Sigmoid colon (tissue), 7 donors: Measurements from ENCODE around the gene SLC2A1. TPM values are rescaled to one million over a fixed set of nuclear protein-coding genes. Genes with fewer than 3 reads are reported as not detected.

Experiments used
- DNase-seq: peaks from one replicate; pipeline ENCODE4 v3.0.0-alpha.2; 2019
- H3K27ac ChIP-seq, 4 donors: fragments of 200-600 bp; sonication (generic); one replicate each; pipeline ENCODE4 v1.5.1; 2016 to 2019; ENCODE audit warnings: mild to moderate bottlenecking in 1 of 4
- H3K27me3 ChIP-seq, 3 donors: fragments of 200-600 bp; sonication (generic); one replicate each; pipeline ENCODE4 v1.5.1; 2019; ENCODE audit warnings: mild to moderate bottlenecking in 1 of 3
- H3K36me3 ChIP-seq, 4 donors: fragments of 200-600 bp; sonication (generic); one replicate each; pipeline ENCODE4 v1.5.1; 2016 to 2019
- H3K4me1 ChIP-seq, 4 donors: fragments of 200-600 bp; sonication (generic); one replicate each; pipeline ENCODE4 v1.5.1; 2017 to 2019
- H3K4me3 ChIP-seq, 4 donors: fragments of 200-600 bp; sonication (generic); one replicate each; pipeline ENCODE4 v1.5.1; 2017 to 2019; ENCODE audit warnings: mild to moderate bottlenecking in 2 of 4, moderate library complexity in 1 of 4
- H3K9me3 ChIP-seq, 4 donors: fragments of 200-600 bp in 3 of 4; sonication (generic) in 3 of 4; one replicate each; pipeline versions ENCODE4 v1.5.1 to v1.6.1; 2013 to 2019
- CTCF ChIP-seq, 4 experiments: fragments of 450-650 bp in 3 of 4; fragments of 200-600 bp in 1 of 4; IDR thresholded peaks; one replicate each; pipeline ENCODE4 v1.5.1; 2016 to 2019; ENCODE audit warnings: antibody characterized with exemption in 4 of 4, mild to moderate bottlenecking in 3 of 4, moderate library complexity in 2 of 4
- EP300 ChIP-seq, 4 donors: sonication (generic); formaldehyde crosslinking; IDR thresholded peaks; one replicate each; pipeline ENCODE4 v1.6.1; 2017; ENCODE audit warnings: antibody characterized with exemption in 4 of 4
- POLR2A ChIP-seq, 2 donors: fragments of 450-650 bp; IDR thresholded peaks; one replicate each; pipeline ENCODE4 v1.6.1; 2016; ENCODE audit warnings: antibody characterized with exemption in 2 of 2, mild to moderate bottlenecking in 2 of 2, moderate library complexity in 2 of 2
- POLR2AphosphoS5 ChIP-seq, 4 donors: sonication (generic); formaldehyde crosslinking; IDR thresholded peaks; one replicate each; pipeline ENCODE4 v1.6.1; 2017; ENCODE audit warnings: antibody characterized with exemption in 4 of 4
- WGBS, 2 donors: extraction: QIAGEN DNeasy Blood & Tissue Kit; methylation state at CpG; one replicate each; pipeline ENCODE4 v1.1.7; 2013; 5-methylcytosine and 5-hydroxymethylcytosine counted together
- intact Hi-C: fragments of 100-400 bp; cut with DNase I; formaldehyde crosslinking; loops from one replicate; pipeline ENCODE4 v1.15.1; 2023
- polyA plus RNA-seq, 3 donors: library from polyadenylated mRNA; stranded (reverse); fragments of 200-250 nt; gene quantifications; one replicate each; pipeline ENCODE4 v1.2.3, GENCODE V29; 2013
- total RNA-seq, 4 donors: library from RNA; depleted of rRNA; stranded (reverse); fragments of >200 nt; gene quantifications; one replicate each; pipeline ENCODE4 v1.1.0, GENCODE V29; 2016
- donor health status: healthy with polysubstance abuse.
- donor health status: Bipolar disorder and iron deficiency.
- donor health status: healthy.

The SLC2A1 gene
- total and polyA plus RNA-seq, 7 donors = 4.2 to 44.9 (median 11.1) TPM

- TF ChIP-seq CTCF (IDR thresholded peaks at IDR 0.05) (no peak), POLR2A (IDR thresholded peaks at IDR 0.05) (no peak), POLR2AphosphoS5 (IDR thresholded peaks at IDR 0.05) (no peak), EP300 (IDR thresholded peaks at IDR 0.05) (no peak)
- no peaks in the 10 kb centered on the region for H3K9me3 ChIP-seq
These were observed 46.2 kb upstream of the SLC2A1 start for GRCh38 chr1:43004587-43005459.

DNA sequence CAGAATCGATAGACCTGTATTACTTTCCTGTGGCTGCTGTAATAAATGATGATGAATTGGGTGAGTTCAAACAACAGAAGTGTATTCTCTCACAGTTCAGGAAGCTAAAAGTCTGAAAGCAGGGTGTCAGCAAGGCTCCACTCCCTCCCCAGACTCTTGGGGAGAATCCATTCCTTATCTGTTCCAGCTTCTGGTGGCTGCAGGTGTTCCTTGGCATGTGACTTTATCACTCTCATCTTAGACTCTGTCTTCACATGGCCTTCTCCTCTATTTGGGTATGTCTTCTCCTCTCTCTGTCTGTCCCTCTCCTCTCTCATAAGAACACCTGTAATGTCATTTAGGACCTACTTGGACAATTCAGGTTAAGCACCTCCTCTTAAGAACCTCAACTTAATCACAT, 44.1 kb upstream of the SLC2A1 start:
- 30 to 58% methylated on average over 1 of the region's 1 CpG for WGBS, 2 donors

More at GRCh38 chr1:43004587-43005459, 46.2 kb upstream of the SLC2A1 start:
- 81% methylated on average over 9 of the region's 9 CpGs for WGBS, 2 donors
- no peaks in the 10 kb centered on the region for H3K36me3 ChIP-seq
- peaks cover 0 to 30% (median 15%) of the 10 kb centered on the region in 3 donors for H3K27me3 ChIP-seq
- no peak overlapping the region for H3K27ac ChIP-seq
- no peaks in the 10 kb centered on the region for H3K4me1 ChIP-seq
- no peak overlapping the region for H3K4me3 ChIP-seq
- intact Hi-C loops = no loop called here
- no peak for DNase-seq

DNA sequence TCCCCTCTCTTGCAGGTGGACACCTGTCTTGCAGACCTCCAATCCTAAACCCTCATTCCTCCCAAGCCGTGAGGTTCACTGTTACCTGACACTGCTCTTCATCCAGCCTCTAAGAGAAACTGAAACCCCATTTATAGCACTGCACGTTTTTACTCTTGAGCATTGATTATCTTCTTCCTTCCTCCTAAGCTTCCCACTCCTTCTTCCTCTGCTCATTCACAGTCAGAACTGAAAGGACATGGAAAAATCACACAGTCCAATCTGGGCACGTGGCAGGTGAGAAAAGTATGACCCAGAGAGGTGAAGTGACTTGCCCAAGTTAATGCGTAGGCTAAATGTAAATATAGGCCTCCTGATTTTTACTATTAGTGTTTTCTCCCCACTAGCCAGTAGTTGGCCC, 43.4 kb upstream of the SLC2A1 start:
- no peaks in the 10 kb centered on the region for H3K36me3 ChIP-seq
- H3K4me1 ChIP-seq = no peaks in the 10 kb centered on the region
- no peaks in the 10 kb centered on the region for H3K9me3 ChIP-seq
- H3K27me3 ChIP-seq = peaks cover 0 to 14% (median 2%) of the 10 kb centered on the region in 3 donors
- TF ChIP-seq POLR2A (IDR thresholded peaks at IDR 0.05) (no peak), CTCF (IDR thresholded peaks at IDR 0.05) (no peak), EP300 (IDR thresholded peaks at IDR 0.05) (no peak)
- DNase-seq = no peak
- intact Hi-C loops = no loop called here
- WGBS, 2 donors = 47 to 62% methylated on average over 4 of the region's 4 CpGs
- no peak overlapping the region for H3K4me3 ChIP-seq
- H3K27ac ChIP-seq = no peak overlapping the region

More for the DNA sequence above, 44.1 kb upstream of the SLC2A1 start:
- intact Hi-C loops = no loop called here
- Histone ChIP-seq H3K27me3 (peaks cover 0 to 21% (median 8%) of the 10 kb centered on the region in 3 donors), H3K4me3 (no peak overlapping the region), H3K9me3 (no peaks in the 10 kb centered on the region), H3K36me3 (no peaks in the 10 kb centered on the region), H3K4me1 (no peaks in the 10 kb centered on the region), H3K27ac (no peak overlapping the region)
- TF ChIP-seq CTCF (IDR thresholded peaks at IDR 0.05) = no peak
- DNase-seq = no peak

DNA sequence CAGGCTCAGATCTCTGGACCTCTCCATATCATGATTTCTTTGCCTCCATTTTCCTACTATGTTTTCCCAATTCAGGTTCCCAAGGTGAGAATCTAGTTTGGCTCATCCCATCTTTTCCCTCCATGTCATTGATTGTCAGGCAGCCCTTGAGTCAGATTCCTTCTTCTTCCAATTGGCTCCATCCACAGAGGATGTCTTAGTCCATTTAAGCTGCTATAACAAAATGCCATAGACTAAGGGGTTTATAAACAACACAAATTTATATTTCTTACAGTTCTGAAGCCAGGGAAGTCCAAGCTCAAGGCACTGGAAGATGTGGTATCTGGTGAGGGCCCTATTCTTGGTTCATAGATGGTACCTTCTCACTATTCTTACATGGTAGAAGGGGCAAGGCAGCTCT, 42.8 kb upstream of the SLC2A1 start:
- H3K4me1 ChIP-seq = no peaks in the 10 kb centered on the region
- intact Hi-C loops = no loop called here
- peaks cover 0 to 8% (median 0%) of the 10 kb centered on the region in 3 donors for H3K27me3 ChIP-seq
- H3K36me3 ChIP-seq = no peaks in the 10 kb centered on the region
- TF ChIP-seq CTCF (IDR thresholded peaks at IDR 0.05) (no peak), EP300 (IDR thresholded peaks at IDR 0.05) (no peak), POLR2AphosphoS5 (IDR thresholded peaks at IDR 0.05) (no peak), POLR2A (IDR thresholded peaks at IDR 0.05) (no peak)
- no peak for DNase-seq
- H3K4me3 ChIP-seq = no peak overlapping the region
- no peaks in the 10 kb centered on the region for H3K9me3 ChIP-seq
- H3K27ac ChIP-seq = no peak overlapping the region

- intact Hi-C loops = no loop called here
- Histone ChIP-seq H3K9me3 (no peaks in the 10 kb centered on the region), H3K4me3 (no peak overlapping the region), H3K27ac (no peak overlapping the region), H3K27me3 (no peaks in the 10 kb centered on the region), H3K36me3 (no peaks in the 10 kb centered on the region), H3K4me1 (no peaks in the 10 kb centered on the region)
- no peak for DNase-seq
- WGBS, 2 donors = 88 to 98% methylated on average over 1 of the region's 1 CpG
- TF ChIP-seq EP300 (IDR thresholded peaks at IDR 0.05) (no peak), CTCF (IDR thresholded peaks at IDR 0.05) (no peak), POLR2A (IDR thresholded peaks at IDR 0.05) (no peak), POLR2AphosphoS5 (IDR thresholded peaks at IDR 0.05) (no peak)
These were observed 41.6 kb upstream of the SLC2A1 start for GRCh38 chr1:43000271-43000670.
